ENCODE results near the gene DGAT2.

DGAT2 gene

GRCh38 chr11:75781831-75782230 lies 13.3 kb downstream of the DGAT2 start:
- DNase-seq = no peak

- DNase-seq = no peak
Observed at GRCh38 chr11:75782540-75783263, 14.1 kb downstream of the DGAT2 start.

- no peak for DNase-seq
Observed at GRCh38 chr11:75783416-75784084, 15.0 kb downstream of the DGAT2 start.

GRCh38 chr11:75784085-75784478 lies 15.5 kb downstream of the DGAT2 start:
- DNase-seq = no peak

DNA sequence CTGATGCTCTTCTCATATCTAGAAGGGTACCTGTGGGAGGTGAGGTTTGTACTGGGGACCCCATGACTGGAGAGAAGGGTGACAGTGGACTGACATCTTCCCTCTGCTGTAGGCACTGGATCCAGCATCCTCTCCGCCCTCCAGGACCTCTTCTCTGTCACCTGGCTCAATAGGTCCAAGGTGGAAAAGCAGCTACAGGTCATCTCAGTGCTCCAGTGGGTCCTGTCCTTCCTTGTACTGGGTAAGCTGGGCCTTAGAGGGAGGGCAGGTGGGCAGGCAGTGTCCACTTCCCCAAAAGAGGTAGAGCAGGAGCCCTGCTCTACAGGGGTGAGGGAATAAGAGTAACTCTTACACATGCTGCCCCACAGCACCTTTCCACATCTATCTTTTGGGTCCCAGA lies 15.9 kb downstream of the DGAT2 start:
- DNase-seq = no peak

DNA sequence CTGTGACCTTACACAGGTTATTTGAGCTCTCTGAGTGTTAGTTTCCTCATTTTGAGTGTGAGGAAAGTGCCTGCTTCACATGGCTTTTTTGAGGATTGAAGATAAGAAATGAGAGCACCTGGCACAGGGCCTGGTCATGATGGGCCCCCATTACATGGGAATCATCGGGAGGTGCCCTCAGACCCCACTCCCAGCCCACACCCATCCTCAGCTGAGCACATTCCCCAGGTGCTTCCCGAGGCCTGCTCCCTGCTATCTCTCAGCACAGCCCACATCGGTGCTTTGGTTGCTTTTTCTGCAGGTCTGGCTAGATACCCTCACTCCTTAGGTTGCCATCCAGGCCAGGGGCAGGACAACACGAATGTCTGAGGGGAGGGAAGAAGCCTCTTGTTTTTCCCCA lies 16.6 kb downstream of the DGAT2 start:
- DNase-seq = no peak

DNA sequence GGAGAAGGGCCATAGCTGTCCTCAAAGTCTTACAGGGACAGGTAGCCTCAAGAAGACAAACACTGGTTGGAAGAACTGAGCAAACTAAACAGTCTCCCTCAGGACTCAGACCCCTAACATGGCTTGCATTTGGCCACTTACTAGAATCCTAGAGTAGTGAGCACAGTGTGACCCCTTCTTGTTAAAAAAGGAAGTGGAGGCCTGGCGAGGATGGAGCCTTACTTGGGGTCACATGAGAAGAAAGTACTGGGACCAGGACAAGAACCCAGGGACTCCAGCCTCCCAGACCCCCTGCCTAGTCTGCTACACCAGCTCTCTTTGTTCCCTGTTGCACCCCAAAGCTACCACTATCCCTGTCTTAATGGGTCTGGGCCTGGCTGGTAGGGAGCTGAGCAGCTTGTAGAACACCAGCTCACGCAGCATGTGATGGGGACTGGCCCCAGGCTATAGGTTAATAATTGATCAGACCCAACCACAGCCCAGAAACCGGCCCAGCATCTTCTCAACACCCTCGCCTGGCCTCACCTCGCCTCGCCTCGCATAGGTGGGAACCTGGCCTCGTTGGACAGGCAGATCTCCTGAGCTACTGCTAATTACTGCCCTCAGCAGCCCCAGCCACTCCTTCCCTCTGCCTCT lies 17.6 kb downstream of the DGAT2 start:
- no peak for DNase-seq

DNA sequence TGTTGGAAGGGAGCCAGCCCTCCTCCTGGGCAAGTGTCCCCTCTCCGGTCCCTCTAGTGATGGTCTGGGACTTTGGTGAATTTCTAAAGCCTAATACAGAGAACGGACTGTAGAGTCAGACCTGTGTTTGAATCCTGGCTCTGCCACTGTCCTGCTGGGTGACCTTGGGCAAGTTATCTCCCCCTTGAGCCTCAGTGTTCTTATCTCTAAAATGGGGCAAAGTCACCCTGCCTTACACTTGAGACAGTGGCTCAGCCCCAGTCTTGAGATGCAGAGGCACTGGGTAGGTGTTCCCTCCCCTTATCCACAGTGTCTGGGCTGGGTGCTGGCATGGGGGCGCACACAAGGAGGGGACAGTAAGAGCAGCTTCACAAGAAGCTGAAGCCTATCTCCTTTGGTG lies 20.9 kb downstream of the DGAT2 start:
- no peak for DNase-seq

GRCh38 chr11:75790986-75791385 lies 22.4 kb downstream of the DGAT2 start:
- no peak for DNase-seq

DNA sequence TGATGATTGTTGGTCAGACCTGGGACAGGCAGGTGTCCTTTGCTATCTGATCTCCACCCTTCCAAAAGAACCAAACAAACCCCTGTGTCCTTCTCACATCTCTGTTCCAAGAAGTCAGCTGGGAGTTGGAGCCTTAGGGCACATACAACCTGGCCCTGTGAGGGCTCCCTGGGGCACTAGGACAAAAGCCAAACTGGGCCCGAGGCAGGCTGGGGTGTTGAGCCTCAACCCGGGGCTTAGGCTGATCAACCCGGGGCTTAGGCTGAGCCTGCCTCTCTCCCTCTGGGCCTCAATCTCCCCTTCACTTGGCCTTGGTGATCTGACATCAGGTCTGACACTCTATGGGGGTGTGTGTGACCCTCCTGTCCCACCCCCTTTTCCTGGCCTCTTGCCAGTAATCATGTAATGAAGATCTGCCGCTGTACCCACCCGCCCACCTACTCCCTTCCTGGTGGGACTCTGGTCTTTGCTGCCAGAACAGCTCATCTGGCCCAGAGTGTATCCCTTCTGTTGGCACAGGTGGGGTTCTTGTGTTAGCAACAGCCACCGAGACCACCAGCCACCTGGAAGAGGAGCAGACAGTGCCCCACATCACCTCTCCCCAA lies 23.7 kb downstream of the DGAT2 start:
- no peak for DNase-seq

DNA sequence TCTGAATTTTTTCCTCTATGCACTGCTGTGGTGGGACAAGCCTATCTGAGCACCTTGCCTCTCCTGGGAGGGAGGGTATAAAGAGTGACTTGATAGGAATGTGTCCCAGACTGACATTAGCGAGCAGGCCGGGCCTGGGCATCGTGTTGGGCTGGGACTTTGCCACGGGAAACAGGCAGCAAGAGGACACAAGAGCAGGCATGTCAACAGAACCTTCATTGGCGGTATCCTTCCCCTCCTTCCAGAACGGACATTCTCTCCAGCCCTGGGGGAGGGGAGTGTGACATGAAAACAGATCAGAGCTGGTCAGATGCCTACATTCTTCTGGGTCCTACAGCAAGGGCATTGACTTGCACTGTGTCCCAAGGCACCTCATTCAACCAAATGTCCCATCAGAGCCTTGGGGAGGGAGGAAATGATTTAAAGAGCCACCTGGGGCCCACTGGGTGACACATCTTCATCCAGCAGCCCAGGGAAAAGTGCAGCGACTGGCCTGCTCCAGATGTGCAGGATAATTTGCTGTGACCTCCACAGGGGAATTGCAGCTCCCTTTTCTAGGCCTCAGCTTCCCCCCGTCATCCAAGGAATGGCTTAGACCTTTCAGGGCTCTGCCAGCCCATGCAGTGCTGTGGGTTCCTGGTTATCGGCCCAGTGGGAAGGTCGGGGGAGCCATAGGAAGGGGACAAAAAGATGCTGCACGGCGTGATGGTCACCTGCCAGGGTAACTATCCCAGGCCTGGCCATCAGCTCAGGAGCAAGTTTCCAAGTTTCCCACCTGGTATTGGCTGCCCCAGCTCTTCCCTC lies 24.6 kb downstream of the DGAT2 start:
- DNase-seq = no peak

GRCh38 chr11:75793966-75794365 lies 25.4 kb downstream of the DGAT2 start:
- DNase-seq = no peak

DNA sequence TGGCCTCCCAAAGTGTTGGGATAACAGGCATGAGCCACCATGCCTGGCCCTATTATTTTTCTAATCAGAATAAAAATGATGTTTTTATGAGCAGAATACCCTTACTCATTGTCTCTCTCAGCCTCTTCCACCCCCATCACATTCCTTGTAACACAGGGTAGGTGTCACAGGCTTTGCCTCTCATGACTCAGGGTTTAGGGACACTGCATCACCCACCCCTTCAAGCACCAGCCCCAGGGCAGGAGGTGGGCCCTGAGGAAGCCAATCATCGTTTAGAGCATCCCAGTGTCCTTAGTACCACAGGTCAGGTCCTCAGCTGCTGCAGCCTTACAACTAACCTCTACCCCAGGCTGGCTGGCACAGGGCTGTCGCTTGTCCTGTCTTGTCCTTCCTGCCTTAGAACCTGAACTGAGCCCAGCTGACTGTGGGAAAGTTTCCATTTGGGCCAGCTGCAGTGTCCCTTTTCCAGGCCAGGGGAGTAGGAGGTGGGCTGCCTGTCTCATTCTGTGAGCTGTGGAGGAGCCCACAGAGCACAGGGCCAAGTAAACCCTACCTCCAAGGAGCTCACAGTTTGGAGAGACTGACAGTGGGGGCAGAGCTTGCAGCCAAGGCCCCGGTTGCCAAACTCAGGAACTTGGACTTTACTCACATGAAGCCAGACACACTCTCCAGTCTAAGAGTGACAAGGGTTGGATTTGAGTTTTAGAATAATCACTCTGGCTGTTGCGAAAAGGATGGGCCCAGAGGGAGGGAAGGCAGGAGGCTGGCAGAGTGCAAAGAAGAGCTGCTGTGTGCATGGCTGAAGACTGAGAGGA lies 26.9 kb downstream of the DGAT2 start:
- DNase-seq = no peak

GRCh38 chr11:75796091-75796435 lies 27.5 kb downstream of the DGAT2 start:
- no peak for DNase-seq

GRCh38 chr11:75797116-75797515 lies 28.5 kb downstream of the DGAT2 start:
- DNase-seq = no peak

GRCh38 chr11:75797792-75798191 lies 29.2 kb downstream of the DGAT2 start:
- DNase-seq = no peak

DNA sequence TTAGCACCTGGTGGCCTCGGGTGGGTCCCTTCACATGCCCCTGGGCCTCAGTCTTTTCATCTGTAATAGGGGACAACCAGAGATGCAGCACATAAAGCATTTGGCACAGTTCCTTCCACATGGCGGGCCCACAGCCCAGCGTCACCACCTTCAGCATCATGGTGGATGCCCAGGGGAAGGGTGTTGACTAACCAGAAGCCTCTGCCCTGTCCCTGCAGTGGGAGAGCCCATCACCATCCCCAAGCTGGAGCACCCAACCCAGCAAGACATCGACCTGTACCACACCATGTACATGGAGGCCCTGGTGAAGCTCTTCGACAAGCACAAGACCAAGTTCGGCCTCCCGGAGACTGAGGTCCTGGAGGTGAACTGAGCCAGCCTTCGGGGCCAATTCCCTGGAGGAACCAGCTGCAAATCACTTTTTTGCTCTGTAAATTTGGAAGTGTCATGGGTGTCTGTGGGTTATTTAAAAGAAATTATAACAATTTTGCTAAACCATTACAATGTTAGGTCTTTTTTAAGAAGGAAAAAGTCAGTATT lies 31.6 kb downstream of the DGAT2 start:
- DNase-seq = no peak

- DNase-seq = no peak
Observed at GRCh38 chr11:75800728-75801361, 32.3 kb downstream of the DGAT2 start.

DNA sequence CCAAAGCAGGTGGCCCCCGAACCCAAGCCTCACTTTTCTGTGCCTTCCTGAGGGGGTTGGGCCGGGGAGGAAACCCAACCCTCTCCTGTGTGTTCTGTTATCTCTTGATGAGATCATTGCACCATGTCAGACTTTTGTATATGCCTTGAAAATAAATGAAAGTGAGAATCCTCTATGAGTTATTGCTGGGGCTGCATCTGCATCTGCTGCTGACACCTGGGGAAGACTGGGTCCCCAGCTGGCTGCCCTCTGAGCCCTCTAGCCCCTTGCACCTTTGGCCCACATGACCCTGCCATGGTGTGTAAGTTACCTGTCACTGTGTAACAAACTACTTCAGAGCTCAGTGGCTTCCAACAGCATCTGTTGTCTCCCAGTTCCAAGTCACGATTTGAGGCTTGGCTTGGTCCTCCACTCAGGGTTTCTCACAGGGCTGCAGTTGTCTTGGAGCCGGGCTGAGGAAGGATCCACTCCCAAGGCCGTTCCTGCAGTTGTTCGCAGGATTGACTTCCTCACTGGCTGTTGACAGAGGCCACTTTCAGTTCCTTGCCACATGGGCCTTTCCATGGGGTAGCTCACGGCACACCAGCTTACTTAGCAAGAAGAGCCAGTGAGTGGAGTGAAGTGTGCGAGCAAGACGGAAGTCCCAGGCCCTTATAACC lies 32.9 kb downstream of the DGAT2 start:
- DNase-seq = no peak

GRCh38 chr11:75802021-75802912 lies 33.7 kb downstream of the DGAT2 start:
- DNase-seq = no peak
